H1 (cell line): ENCODE data around the gene FAM216A. TPM values are rescaled to one million over a fixed set of nuclear protein-coding genes. Genes with fewer than 3 reads are reported as not detected.
A peak's percentile ranks its signal among the peaks of the same experiment; 100 is the strongest.

ENCODE experiments used
- CTCF ChIA-PET: fragments of 300-600 bp; sonication (Branson Sonifier 250); formaldehyde crosslinking; loops from one replicate; lab custom pipeline; 2021; ENCODE audit not compliant: partially characterized antibody; lab: Charles Lee
- POLR2A ChIA-PET: fragments of 300-600 bp; sonication (Branson Sonifier 250); formaldehyde crosslinking; loops from one replicate; lab custom pipeline; 2021; ENCODE audit warnings: inconsistent platforms; ENCODE audit not compliant: partially characterized antibody; lab: Charles Lee
- DNase-seq, 2 experiments: peaks; one replicate each; pipeline versions ENCODE4 v3.0.0 to v3.0.0-alpha.2; 2010 to 2022; ENCODE audit warnings: low spot score in 2 of 2, low read depth in 1 of 2, mixed read lengths in 1 of 2
- FAIRE-seq: peaks from 2 replicates; lab custom pipeline; 2011; peaks lifted over from hg19 to GRCh38; lab: Jason Lieb, UNC
- H2AFZ ChIP-seq: 2 replicates; pipeline ENCODE4 v1.8.1; 2012; ENCODE audit warnings: low read length, inconsistent platforms
- H2AK5ac ChIP-seq: 2 replicates; pipeline ENCODE4 v1.6.1; 2013; ENCODE audit warnings: low read depth, low read length
- H2BK120ac ChIP-seq: replicated peaks from 2 replicates; pipeline ENCODE3; 2013; ENCODE audit warnings: low read depth, low read length, inconsistent platforms
- H2BK12ac ChIP-seq: 2 replicates; pipeline ENCODE4 v1.6.1; 2013; ENCODE audit warnings: low read depth, low read length
- H2BK15ac ChIP-seq: 2 replicates; pipeline ENCODE4 v1.6.1; 2013; ENCODE audit warnings: low read length
- H2BK20ac ChIP-seq: 2 replicates; pipeline ENCODE4 v1.6.1; 2013; ENCODE audit warnings: low read length
- H2BK5ac ChIP-seq: 2 replicates; pipeline ENCODE4 v1.6.1; 2013; ENCODE audit warnings: low read depth, low read length
- H3K14ac ChIP-seq: 2 replicates; pipeline ENCODE4 v1.6.1; 2013; ENCODE audit warnings: inconsistent platforms; ENCODE audit not compliant: insufficient read length
- H3K18ac ChIP-seq: 2 replicates; pipeline ENCODE4 v1.6.1; 2013; ENCODE audit warnings: low read length; ENCODE audit errors: extremely low read depth
- H3K23ac ChIP-seq: 2 replicates; pipeline ENCODE4 v1.6.1; 2013; ENCODE audit warnings: inconsistent platforms; ENCODE audit not compliant: insufficient read length
- H3K23me2 ChIP-seq: 2 replicates; pipeline ENCODE4 v1.6.1; 2013; ENCODE audit warnings: low read depth, low read length
- H3K27ac ChIP-seq: 2 replicates; pipeline ENCODE4 v1.6.1; 2011; ENCODE audit warnings: low read depth, low read length, inconsistent platforms
- H3K27me3 ChIP-seq, 4 experiments: replicated peaks in 1 of 4; 1 replicate in 1 of 4; 2 replicates in 3 of 4; pipeline versions ENCODE4 v1.6.1 to v1.8.1; 2011 to 2013; ENCODE audit warnings: low read length in 3 of 4, mild to moderate bottlenecking in 3 of 4, inconsistent platforms in 2 of 4, mixed read lengths in 2 of 4, moderate library complexity in 1 of 4; ENCODE audit not compliant: control insufficient read depth in 3 of 4, insufficient read depth in 3 of 4; ENCODE audit errors: extremely low read depth in 1 of 4
- H3K36me3 ChIP-seq, 4 experiments: 2 replicates each; pipeline versions ENCODE4 v1.6.1 to v1.8.1; 2011 to 2013; ENCODE audit warnings: mild to moderate bottlenecking in 4 of 4, low read length in 3 of 4, moderate library complexity in 2 of 4, control low read depth in 1 of 4, inconsistent platforms in 1 of 4; ENCODE audit not compliant: insufficient read depth in 4 of 4, control insufficient read depth in 2 of 4
- H3K4ac ChIP-seq: replicated peaks from 2 replicates; pipeline ENCODE3; 2013; ENCODE audit warnings: low read length, low read depth, mixed read lengths, inconsistent platforms; ENCODE audit not compliant: insufficient read length
- H3K4me1 ChIP-seq, 4 experiments: replicated peaks in 1 of 4; 1 replicate in 1 of 4; 2 replicates in 3 of 4; pipeline versions ENCODE4 v1.6.1 to v1.8.1; 2011 to 2013; ENCODE audit warnings: low read length in 3 of 4, inconsistent platforms in 2 of 4, mixed read lengths in 1 of 4; ENCODE audit not compliant: insufficient read depth in 4 of 4, control insufficient read depth in 3 of 4
- H3K4me2 ChIP-seq, 2 experiments: 2 replicates each; pipeline versions ENCODE4 v1.6.1 to v1.8.1; 2011 to 2013; ENCODE audit warnings: low read depth in 2 of 2, low read length in 2 of 2, control low read depth in 1 of 2, inconsistent platforms in 1 of 2, mild to moderate bottlenecking in 1 of 2; ENCODE audit not compliant: insufficient read depth in 1 of 2
- H3K4me3 ChIP-seq, 4 experiments: fragments of 200-600, 300-600 bp in 1 of 4; sonication (generic), shearing (Covaris generic), sonication (Bioruptor Twin) in 1 of 4; 2 replicates each; pipeline versions ENCODE4 v1.5.1 to v1.8.1; 2011 to 2016; ENCODE audit warnings: low read length in 4 of 4, low read depth in 3 of 4, control low read depth in 2 of 4, inconsistent platforms in 2 of 4, mild to moderate bottlenecking in 2 of 4, mixed read lengths in 1 of 4, moderate library complexity in 1 of 4; ENCODE audit not compliant: insufficient read depth in 2 of 4; ENCODE audit errors: extremely low read depth in 1 of 4
- H3K56ac ChIP-seq: replicated peaks from 2 replicates; pipeline ENCODE3; 2013; ENCODE audit warnings: low read depth, mild to moderate bottlenecking, mixed read lengths, low read length, inconsistent platforms; ENCODE audit not compliant: insufficient read length
- H3K79me1 ChIP-seq: 2 replicates; pipeline ENCODE4 v1.6.1; 2013; ENCODE audit warnings: low read depth, low read length, control low read depth
- H3K79me2 ChIP-seq, 2 experiments: 2 replicates each; pipeline versions ENCODE4 v1.6.1 to v1.8.1; 2012 to 2013; ENCODE audit warnings: low read length in 2 of 2, mild to moderate bottlenecking in 2 of 2, inconsistent platforms in 1 of 2; ENCODE audit not compliant: insufficient read depth in 2 of 2, control insufficient read depth in 1 of 2
- H3K9ac ChIP-seq, 4 experiments: replicated peaks in 1 of 4; 1 replicate in 1 of 4; 2 replicates in 3 of 4; pipeline versions ENCODE4 v1.6.1 to v1.8.1; 2011 to 2013; ENCODE audit warnings: low read depth in 3 of 4, low read length in 3 of 4, control low read depth in 2 of 4, mild to moderate bottlenecking in 2 of 4, moderate library complexity in 2 of 4, inconsistent platforms in 1 of 4; ENCODE audit errors: extremely low read depth in 1 of 4
- H3K9me3 ChIP-seq, 2 experiments: 2 replicates each; pipeline versions ENCODE4 v1.6.1 to v1.8.1; 2012 to 2013; ENCODE audit warnings: mild to moderate bottlenecking in 2 of 2, moderate library complexity in 2 of 2, control low read depth in 1 of 2, inconsistent platforms in 1 of 2, low read depth in 1 of 2, low read length in 1 of 2, mixed read lengths in 1 of 2; ENCODE audit not compliant: insufficient read depth in 2 of 2
- H4K20me1 ChIP-seq, 2 experiments: replicated peaks in 1 of 2; 2 replicates each; pipeline versions ENCODE3 to v1.8.1; 2011 to 2013; ENCODE audit warnings: inconsistent platforms in 2 of 2, low read length in 2 of 2, mild to moderate bottlenecking in 1 of 2; ENCODE audit not compliant: insufficient read depth in 2 of 2, control insufficient read depth in 1 of 2
- H4K5ac ChIP-seq: 2 replicates; pipeline ENCODE4 v1.6.1; 2013; ENCODE audit warnings: low read length, low read depth, mixed read lengths, inconsistent platforms; ENCODE audit not compliant: insufficient read length
- H4K8ac ChIP-seq: 2 replicates; pipeline ENCODE4 v1.8.0; 2013; ENCODE audit warnings: mild to moderate bottlenecking, moderate library complexity, low read length, inconsistent platforms; ENCODE audit not compliant: insufficient read depth; ENCODE audit errors: extremely low read depth
- H4K91ac ChIP-seq: replicated peaks from 2 replicates; pipeline ENCODE3; 2013; ENCODE audit warnings: low read length, mixed read lengths, inconsistent platforms; ENCODE audit not compliant: insufficient read length
- BACH1 ChIP-seq: IDR thresholded peaks from 2 replicates; pipeline ENCODE4 v1.6.1; 2012; ENCODE audit warnings: low read length, improper control_type of control experiment
- KDM1A ChIP-seq: fragments of 200-600, 300-600 bp; sonication (generic); IDR thresholded peaks from 2 replicates; pipeline ENCODE4 v1.7.1; 2016; ENCODE audit warnings: mild to moderate bottlenecking, low read length, borderline replicate concordance
- KDM5A ChIP-seq: fragments of 200-600 bp; IDR thresholded peaks from 2 replicates; pipeline ENCODE4 v1.7.1; 2012; ENCODE audit warnings: mild to moderate bottlenecking, low read length, inconsistent platforms, mixed read lengths
- NRF1 ChIP-seq: IDR thresholded peaks from 2 replicates; pipeline ENCODE4 v1.6.1; 2011; ENCODE audit warnings: mild to moderate bottlenecking, low read depth, low read length, improper control_type of control experiment
- RAD21 ChIP-seq, 2 experiments: IDR thresholded peaks in 1 of 2; conservative IDR thresholded peaks in 1 of 2; 2 replicates each; pipeline ENCODE4 v1.6.1; 2011; ENCODE audit warnings: low read depth in 2 of 2, low read length in 2 of 2, improper control_type of control experiment in 1 of 2, inconsistent platforms in 1 of 2, mild to moderate bottlenecking in 1 of 2, moderate library complexity in 1 of 2
- SIN3A ChIP-seq, 2 experiments: IDR thresholded peaks in 1 of 2; conservative IDR thresholded peaks in 1 of 2; 2 replicates each; pipeline ENCODE4 v1.6.1; 2011 to 2012; ENCODE audit warnings: low read length in 2 of 2, improper control_type of control experiment in 1 of 2, low read depth in 1 of 2, mild to moderate bottlenecking in 1 of 2
- SIRT6 ChIP-seq: IDR thresholded peaks from one replicate; pipeline ENCODE4 v1.7.1; 2012; ENCODE audit warnings: low read length, inconsistent platforms
- WGBS, 2 experiments: shearing (Covaris generic) in 1 of 2; methylation state at CpG; one replicate each; pipeline versions ENCODE4 v1.1.6 to v1.1.7; 2013 to 2015; ENCODE audit warnings: low lambda C conversion rate in 2 of 2, mixed read lengths in 2 of 2, inconsistent platforms in 1 of 2, low coverage in 1 of 2, missing lambda C conversion rate in 1 of 2; ENCODE audit not compliant: insufficient replicate concordance in 2 of 2, insufficient coverage in 1 of 2, insufficient read length in 1 of 2; ENCODE audit errors: extremely low coverage in 1 of 2, missing lambda C conversion rate in 1 of 2; 5-methylcytosine and 5-hydroxymethylcytosine counted together
- long read RNA-seq, 2 experiments: library from RNA in 1 of 2; library from capped mRNA in 1 of 2; stranded (forward); transcript quantifications; one replicate each; pipeline ENCODE4 v2.0.0, GENCODE V29; 2021; ENCODE audit warnings: inconsistent platforms in 1 of 2
- polyA minus RNA-seq, 3 experiments: library from RNA; depleted of rRNA, polyadenylated mRNA; stranded (reverse); fragments of >200 nt; gene quantifications; 1 replicate in 2 of 3; 2 replicates in 1 of 3; pipeline ENCODE4 v1.2.3, GENCODE V29; 2011
- polyA plus RNA-seq, 7 experiments: library from polyadenylated mRNA; depleted of rRNA in 3 of 7; stranded (reverse) in 5 of 7; unstranded in 2 of 7; fragments of >200 nt in 5 of 7; fragments of 200-250 nt in 2 of 7; gene quantifications; 1 replicate in 5 of 7; 2 replicates in 1 of 7; 4 replicates in 1 of 7; pipeline versions ENCODE4 v1.2.1 to v1.2.3, GENCODE V29; 2011 to 2013; ENCODE audit warnings: missing spikeins in 2 of 7, mixed read lengths in 2 of 7
- total RNA-seq: library from RNA; stranded (reverse); fragmentation: NEBNext Ultra II Directional; extraction: Animal tissue kit (Norgen Biotek cat#: 25700); gene quantifications from 2 replicates; pipeline ENCODE4 v1.2.1, GENCODE V29; 2021

The FAM216A gene
- total RNA-seq (19.8 and 22.2 TPM in 2 replicates), polyA plus RNA-seq (2011; rRNA removed) (24.6 and 24.8 TPM in 2 replicates), polyA minus RNA-seq (2011; rRNA and poly(A)+ RNA removed) (17.7 and 19.6 TPM in 2 replicates)
- 36.8 TPM for polyA plus RNA-seq (2011; cell fraction: cytosol; rRNA removed)
- 19.3 TPM for polyA plus RNA-seq (2011; cell fraction: nucleus; rRNA removed)
- 16.2 to 19.4 TPM (median 17.0 TPM) in 4 replicates for polyA plus RNA-seq (2012, experiment 1 of 2)
- 7.7 TPM for polyA plus RNA-seq (2012, experiment 2 of 2)
- 29.6 TPM for polyA plus RNA-seq (2013, experiment 1 of 2)
- polyA plus RNA-seq (2013, experiment 2 of 2): 28.8 TPM
- 13.8 TPM for polyA minus RNA-seq (2011; cell fraction: cytosol; rRNA and poly(A)+ RNA removed)
- polyA minus RNA-seq (2011; cell fraction: nucleus; rRNA and poly(A)+ RNA removed): 26.9 TPM
- long read RNA-seq, experiment 1, partial matches to known transcripts: 3 of 20 reads
- long read RNA-seq, experiment 1, other reads (novel, unspliced or antisense): 17 of 20 reads
- long read RNA-seq, experiment 2, partial matches to known transcripts: 0 of 7 reads
- long read RNA-seq, experiment 2, other reads (novel, unspliced or antisense): 5 of 7 reads

GRCh38 chr12:110468214-110469048 is at the start of gene FAM216A, which contains the start of gene GPN3:
TSS of gene FAM216A (plus strand) at chr12:110468845. CDS start at chr12:110468876, 31 bp downstream.
TSS of gene GPN3 (minus strand) at chr12:110468257. CDS start at chr12:110468203, 54 bp downstream.
- Histone ChIP-seq H3K4me1 (peaks cover 0 to 7% (median 1%) of the 10 kb centered on the region in 4 experiments; a peak in 3 of 7 replicates), H2BK120ac (peak within 1 kb of the TSS; percentile 4), H3K23ac (no peak within 1 kb of the TSS), H4K91ac (peak within 1 kb of the TSS; percentile 88), H2BK12ac (peak within 1 kb of the TSS; percentile 94), H3K9ac (peak within 1 kb of the TSS; percentile 80 to 95 (median 90)), H3K4me2 (peak within 1 kb of the TSS; percentile 82 to 94), H2BK5ac (peak within 1 kb of the TSS; percentile 97), H2AK5ac (no peak within 1 kb of the TSS), H3K9me3 (no peaks in the 10 kb centered on the region), H3K4me3 (peak within 1 kb of the TSS; percentile 85 to 96 (median 90)), H3K36me3 (peaks cover 5 to 13% (median 9%) of the 10 kb centered on the region in 4 experiments), H3K79me2 (peaks cover 0 to 29% of the 10 kb centered on the region in 2 experiments; a peak in 3 of 4 replicates), H3K56ac (peak within 1 kb of the TSS; percentile 67), H2BK15ac (peak within 1 kb of the TSS; percentile 24; the same call in 1 of the 2 replicates), H3K79me1 (peaks cover 4% of the 10 kb centered on the region; the same call in 1 of the 2 replicates), H3K27me3 (no peaks in the 10 kb centered on the region), H3K14ac (no peak within 1 kb of the TSS), H2BK20ac (no peak within 1 kb of the TSS), H3K18ac (peak within 1 kb of the TSS; percentile 95), H4K20me1 (peaks cover 2% of the 10 kb centered on the region in 2 experiments), H2AFZ (peak within 1 kb of the TSS; percentile 97), H4K5ac (peak within 1 kb of the TSS; percentile 95), H3K4ac (peak within 1 kb of the TSS; percentile 49), H3K27ac (peak within 1 kb of the TSS; percentile 92), H3K23me2 (peaks cover 4% of the 10 kb centered on the region), H4K8ac (peak within 1 kb of the TSS; percentile 91; the same call in 1 of the 2 replicates)
- DNase-seq (peak; percentile 94), FAIRE-seq (peak; percentile 60)
- CTCF ChIA-PET: interaction anchor here (0.8 to 8.1 kb wide), 18 partner anchors 10 to 427 kb away, joined by 3 to 67 read pairs (median 4); partner anchors contain the start of gene ARPC3
- POLR2A ChIA-PET: interaction anchor here (0.7 to 4.2 kb wide), 46 partner anchors 9 to 366 kb away, joined by 3 to 57 read pairs (median 4); partner anchors contain the start of genes ARPC3, ATP2A2, RAD9B and TCTN1
- WGBS, 2 experiments: 2% methylated on average over 78 of the region's 78 CpGs; no CpG with 5 or more reads in 1 of the 2 experiments
- peak; percentile 64 to 83; a peak in 3 of 4 replicates for TF ChIP-seq SIN3A (conservative IDR thresholded peaks at IDR 0.05 in 1 of 2, IDR thresholded peaks at IDR 0.05 in 1 of 2; ENCODE audit: low read depth in 1 of 2, low read length in 2 of 2)
- TF ChIP-seq NRF1: 0 out of 2 replicates have a peak, but pooled peaks have one; percentile 15
- no peak for TF ChIP-seq RAD21 (IDR thresholded peaks at IDR 0.05 in 1 of 2, conservative IDR thresholded peaks at IDR 0.05 in 1 of 2; ENCODE audit: low read depth in 2 of 2, low read length in 2 of 2)
- TF ChIP-seq KDM5A: no peak
- peak; percentile 90 for TF ChIP-seq KDM1A
- TF ChIP-seq SIRT6: no peak
- peak; percentile 10; the same call in 1 of the 2 replicates for TF ChIP-seq BACH1
